MCF 10A (cell line): ENCODE measurements around the gene ITGA1. TPM values are rescaled to one million over a fixed set of nuclear protein-coding genes. Genes with fewer than 3 reads are reported as not detected.

Source experiments
- BruUV-seq: library from RNA; stranded (reverse); fragments of 400-500 nt; replicated peaks from 2 replicates; lab custom pipeline; 2021; lab: Mats Ljungman, UMichigan
- CTCF ChIA-PET: fragments of 300-600 bp; sonication (Branson Sonifier 250); formaldehyde crosslinking; extraction: SDS; loops from one replicate; lab custom pipeline; 2021; ENCODE audit warnings: antibody characterized with exemption, inconsistent platforms; lab: Yijun Ruan, JAX
- POLR2A ChIA-PET: fragments of 300-600, 350-650 bp; sonication (Branson Sonifier 250); formaldehyde crosslinking; extraction: SDS; loops from one replicate; lab custom pipeline; 2020; ENCODE audit warnings: antibody characterized with exemption, inconsistent platforms; lab: Yijun Ruan, JAX
- DNase-seq: peaks from one replicate; pipeline ENCODE4 v3.0.0-alpha.2; 2018; ENCODE audit not compliant: unreplicated experiment
- H3K27ac Mint-ChIP-seq: one replicate; pipeline ENCODE4 v1.8.0; 2022; ENCODE audit warnings: mild to moderate bottlenecking, low read depth, mixed read lengths; ENCODE audit not compliant: unreplicated experiment
- H3K27me3 Mint-ChIP-seq: one replicate; pipeline ENCODE4 v1.8.0; 2022; ENCODE audit warnings: mixed read lengths; ENCODE audit not compliant: insufficient read depth, unreplicated experiment
- H3K36me3 Mint-ChIP-seq: one replicate; pipeline ENCODE4 v1.8.0; 2022; ENCODE audit warnings: mild to moderate bottlenecking, moderate library complexity, mixed read lengths; ENCODE audit not compliant: insufficient read depth, unreplicated experiment
- H3K4me1 Mint-ChIP-seq: one replicate; pipeline ENCODE4 v1.8.0; 2022; ENCODE audit warnings: mixed read lengths; ENCODE audit not compliant: insufficient read depth, unreplicated experiment
- H3K4me3 Mint-ChIP-seq: one replicate; pipeline ENCODE4 v1.8.0; 2022; ENCODE audit warnings: mild to moderate bottlenecking, moderate library complexity, mixed read lengths; ENCODE audit not compliant: unreplicated experiment
- H3K9me3 Mint-ChIP-seq: one replicate; pipeline ENCODE4 v1.8.0; 2022; ENCODE audit warnings: mixed read lengths; ENCODE audit not compliant: unreplicated experiment
- CTCF ChIP-seq: fragments of 200-600 bp; IDR thresholded peaks from one replicate; pipeline ENCODE4 v1.8.0; 2022; ENCODE audit warnings: antibody characterized with exemption, mild to moderate bottlenecking; ENCODE audit not compliant: unreplicated experiment
- intact Hi-C: fragments of 100-400 bp; cut with micrococcal nuclease; formaldehyde crosslinking; loops from 2 replicates; pipeline ENCODE4 v1.14.1; 2022
- total RNA-seq: library from RNA; stranded (reverse); gene quantifications from 2 replicates; pipeline ENCODE4 v1.2.3, GENCODE V29; 2022

Gene ITGA1
- total RNA-seq, 1 experiment from 2014 or later: 7.7 TPM

- H3K9me3 Mint-ChIP-seq: no peaks in the 10 kb centered on the region
- POLR2A ChIA-PET: interaction anchor here (0.5 kb wide), 1 partner anchor 1309 kb away, joined by 3 read pairs; no protein-coding TSS in a partner anchor
- H3K4me1 Mint-ChIP-seq: no peaks in the 10 kb centered on the region
- no peak overlapping the region for H3K4me3 Mint-ChIP-seq
- H3K27ac Mint-ChIP-seq: no peak overlapping the region
- intact Hi-C loops: no loop called here
- no TSS peak for BruUV-seq
- DNase-seq: no peak
- CTCF ChIA-PET: no interaction called here
- no peaks in the 10 kb centered on the region for H3K36me3 Mint-ChIP-seq
- no peaks in the 10 kb centered on the region for H3K27me3 Mint-ChIP-seq
- no peak for TF ChIP-seq CTCF
Measured at GRCh38 chr5:52746539-52746938, 41.2 kb upstream of the ITGA1 start.

- Mint-ChIP-seq H3K36me3 (no peaks in the 10 kb centered on the region), H3K4me1 (no peaks in the 10 kb centered on the region), H3K4me3 (no peak overlapping the region), H3K9me3 (no peaks in the 10 kb centered on the region), H3K27ac (no peak overlapping the region), H3K27me3 (no peaks in the 10 kb centered on the region)
- ChIA-PET POLR2A (no interaction called here), CTCF (no interaction called here)
- no TSS peak for BruUV-seq
- no peak for DNase-seq
- TF ChIP-seq CTCF: no peak
- intact Hi-C loops: no loop called here
Measured at GRCh38 chr5:52748590-52748989, 39.1 kb upstream of the ITGA1 start.

GRCh38 chr5:52749666-52750065, 38.0 kb upstream of the ITGA1 start:
- ChIA-PET POLR2A (no interaction called here), CTCF (no interaction called here)
- H3K36me3 Mint-ChIP-seq: no peaks in the 10 kb centered on the region
- H3K4me1 Mint-ChIP-seq: no peaks in the 10 kb centered on the region
- H3K4me3 Mint-ChIP-seq: no peak overlapping the region
- intact Hi-C loops: no loop called here
- H3K27me3 Mint-ChIP-seq: no peaks in the 10 kb centered on the region
- no peak for DNase-seq
- no peaks in the 10 kb centered on the region for H3K9me3 Mint-ChIP-seq
- no peak for TF ChIP-seq CTCF
- no peak overlapping the region for H3K27ac Mint-ChIP-seq
- no TSS peak for BruUV-seq

GRCh38 chr5:52751137-52751536, 36.6 kb upstream of the ITGA1 start:
- no peak for DNase-seq
- BruUV-seq: no TSS peak
- ChIA-PET POLR2A (no interaction called here), CTCF (no interaction called here)
- H3K36me3 Mint-ChIP-seq: no peaks in the 10 kb centered on the region
- intact Hi-C loops: no loop called here
- H3K27me3 Mint-ChIP-seq: no peaks in the 10 kb centered on the region
- no peak overlapping the region for H3K4me3 Mint-ChIP-seq
- no peak for TF ChIP-seq CTCF
- H3K27ac Mint-ChIP-seq: no peak overlapping the region
- H3K4me1 Mint-ChIP-seq: no peaks in the 10 kb centered on the region
- no peaks in the 10 kb centered on the region for H3K9me3 Mint-ChIP-seq
